SK-N-SH (cell line): ENCODE measurements around the gene ZNF384. TPM values are rescaled to one million over a fixed set of nuclear protein-coding genes. Genes with fewer than 3 reads are reported as not detected.

Source experiments
- CTCF ChIA-PET: fragments of 300-600, 350-600 bp; formaldehyde crosslinking; extraction: SDS; loops from one replicate; lab custom pipeline; 2021; lab: Yijun Ruan, JAX
- POLR2A ChIA-PET: fragments of 350-600 bp; sonication (Branson Sonifier 250); formaldehyde crosslinking; extraction: SDS; loops from one replicate; lab custom pipeline; 2020; ENCODE audit warnings: antibody characterized with exemption, inconsistent platforms; lab: Yijun Ruan, JAX
- DNase-seq: peaks from one replicate; pipeline ENCODE4 v3.0.0; 2012
- H2AFZ ChIP-seq: fragments of 200-600 bp; sonication (generic); 2 replicates; pipeline ENCODE4 v1.8.1; 2016; ENCODE audit warnings: antibody characterized with exemption, mild to moderate bottlenecking, low read depth
- H3F3A ChIP-seq: fragments of 200-600 bp; sonication (generic); replicated peaks from 2 replicates; pipeline ENCODE3; 2016; ENCODE audit warnings: antibody characterized with exemption, mild to moderate bottlenecking; ENCODE audit not compliant: insufficient read depth
- H3K27ac ChIP-seq, 2 experiments: fragments of 200-500 bp in 1 of 2; fragments of 200-600 bp in 1 of 2; sonication (Bioruptor generic) in 1 of 2; sonication (generic), shearing (Covaris generic) in 1 of 2; 2 replicates each; pipeline versions ENCODE4 v1.5.1 to v1.6.1; 2014 to 2016; ENCODE audit warnings: low read depth in 2 of 2, inconsistent platforms in 1 of 2, low read length in 1 of 2, mild to moderate bottlenecking in 1 of 2, mixed read lengths in 1 of 2
- H3K27me3 ChIP-seq: fragments of 200-600 bp; sonication (generic), shearing (Covaris generic); 2 replicates; pipeline ENCODE4 v1.6.1; 2016; ENCODE audit warnings: mixed run types; ENCODE audit not compliant: insufficient read depth
- H3K36me3 ChIP-seq, 2 experiments: fragments of 200-500 bp in 1 of 2; fragments of 200-600 bp in 1 of 2; sonication (Bioruptor generic) in 1 of 2; sonication (generic) in 1 of 2; replicated peaks in 1 of 2; 2 replicates each; pipeline versions ENCODE3 to v1.5.1; 2014 to 2016; ENCODE audit warnings: low read length in 1 of 2, mild to moderate bottlenecking in 1 of 2; ENCODE audit not compliant: insufficient read depth in 2 of 2, control insufficient read depth in 1 of 2
- H3K4me1 ChIP-seq, 2 experiments: fragments of 200-500 bp in 1 of 2; fragments of 200-600 bp in 1 of 2; sonication (Bioruptor generic) in 1 of 2; sonication (generic), shearing (Covaris generic) in 1 of 2; 2 replicates each; pipeline versions ENCODE4 v1.5.1 to v1.6.1; 2014 to 2016; ENCODE audit warnings: low read depth in 1 of 2, low read length in 1 of 2, mixed run types in 1 of 2; ENCODE audit not compliant: insufficient read depth in 2 of 2, control insufficient read depth in 1 of 2
- H3K4me2 ChIP-seq: fragments of 200-600 bp; sonication (generic), shearing (Covaris generic); 2 replicates; pipeline ENCODE4 v1.6.1; 2017; ENCODE audit warnings: mixed run types
- H3K4me3 ChIP-seq, 2 experiments: fragments of 200-500 bp in 1 of 2; fragments of 200-600 bp in 1 of 2; sonication (Bioruptor generic) in 1 of 2; sonication (generic), shearing (Covaris generic) in 1 of 2; 2 replicates each; pipeline versions ENCODE4 v1.5.1 to v1.8.1; 2014 to 2016; ENCODE audit warnings: low read depth in 2 of 2, inconsistent platforms in 1 of 2, low read length in 1 of 2, mild to moderate bottlenecking in 1 of 2, mixed read lengths in 1 of 2, moderate library complexity in 1 of 2
- H3K79me2 ChIP-seq: fragments of 200-600 bp; sonication (generic); 2 replicates; pipeline ENCODE4 v1.8.1; 2017; ENCODE audit warnings: mild to moderate bottlenecking; ENCODE audit not compliant: insufficient read depth
- H3K9ac ChIP-seq: fragments of 200-600 bp; sonication (generic); 2 replicates; pipeline ENCODE4 v1.6.1; 2017; ENCODE audit warnings: mixed run types
- H3K9me2 ChIP-seq: fragments of 200-600 bp; sonication (generic); 2 replicates; pipeline ENCODE4 v1.6.1; 2017; ENCODE audit warnings: mixed run types
- H3K9me3 ChIP-seq: fragments of 200-600 bp; sonication (generic); 2 replicates; pipeline ENCODE4 v1.6.1; 2017; ENCODE audit warnings: mixed run types, mild to moderate bottlenecking, moderate library complexity
- H4K20me1 ChIP-seq: fragments of 200-600 bp; sonication (generic); 2 replicates; pipeline ENCODE4 v1.6.1; 2017; ENCODE audit warnings: mild to moderate bottlenecking, mixed run types; ENCODE audit not compliant: insufficient read depth
- CHD2 ChIP-seq: fragments of 150-350 bp; IDR thresholded peaks from 2 replicates; pipeline ENCODE4 v1.6.1; 2018; ENCODE audit warnings: low read length; ENCODE audit not compliant: partially characterized antibody
- CTCF ChIP-seq: fragments of 200-600 bp; sonication (generic); IDR thresholded peaks from 2 replicates; pipeline ENCODE4 v1.6.1; 2017; ENCODE audit warnings: antibody characterized with exemption, mild to moderate bottlenecking, moderate library complexity
- ELF1 ChIP-seq: IDR thresholded peaks from 2 replicates; pipeline ENCODE4 v1.4.0; 2012
- EP300 ChIP-seq, 2 experiments: IDR thresholded peaks; 2 replicates each; pipeline versions ENCODE4 v1.4.0 to v1.6.1; 2012; ENCODE audit warnings: borderline replicate concordance in 1 of 2, low read depth in 1 of 2, low read length in 1 of 2
- FOSL2 ChIP-seq: IDR thresholded peaks from 2 replicates; pipeline ENCODE4 v1.4.0; 2012; ENCODE audit warnings: low read depth, mild to moderate bottlenecking, moderate library complexity, borderline replicate concordance
- FOXJ3 ChIP-seq: sonication (generic); formaldehyde crosslinking; IDR thresholded peaks from 2 replicates; pipeline ENCODE4 v1.5.1; 2020; ENCODE audit warnings: mild to moderate bottlenecking, missing genetic modification reagents
- FOXM1 ChIP-seq: IDR thresholded peaks from 2 replicates; pipeline ENCODE4 v1.4.0; 2012; ENCODE audit warnings: low read depth, mild to moderate bottlenecking
- GATA2 ChIP-seq: sonication (generic); formaldehyde crosslinking; IDR thresholded peaks from 2 replicates; pipeline ENCODE4 v1.5.0; 2020; ENCODE audit warnings: mild to moderate bottlenecking, missing genetic modification reagents
- MAX ChIP-seq: IDR thresholded peaks from 2 replicates; pipeline ENCODE4 v1.4.0; 2012; ENCODE audit warnings: low read depth
- MEF2A ChIP-seq: IDR thresholded peaks from 2 replicates; pipeline ENCODE4 v1.4.0; 2012; ENCODE audit warnings: low read depth, borderline replicate concordance
- MXI1 ChIP-seq: IDR thresholded peaks from 2 replicates; pipeline ENCODE4 v1.6.1; 2012; ENCODE audit warnings: mild to moderate bottlenecking, low read depth, low read length, improper control_type of control experiment
- NFIC ChIP-seq: IDR thresholded peaks from 2 replicates; pipeline ENCODE4 v1.4.0; 2012; ENCODE audit warnings: borderline replicate concordance
- NRF1 ChIP-seq: IDR thresholded peaks from 2 replicates; pipeline ENCODE4 v1.6.1; 2012; ENCODE audit warnings: low read depth, mild to moderate bottlenecking, low read length
- POLR2AphosphoS5 ChIP-seq: IDR thresholded peaks from 2 replicates; pipeline ENCODE4 v1.6.1; 2012; ENCODE audit warnings: low read depth, low read length
- RAD21 ChIP-seq: IDR thresholded peaks from 2 replicates; pipeline ENCODE4 v1.6.1; 2012; ENCODE audit warnings: mild to moderate bottlenecking, low read length
- RFX5 ChIP-seq: IDR thresholded peaks from 2 replicates; pipeline ENCODE4 v1.6.1; 2012; ENCODE audit warnings: mild to moderate bottlenecking, improper control_type of control experiment, low read length
- RXRA ChIP-seq: IDR thresholded peaks from 2 replicates; pipeline ENCODE4 v1.4.0; 2012; ENCODE audit warnings: low read depth, mild to moderate bottlenecking, borderline replicate concordance
- SIN3A ChIP-seq: IDR thresholded peaks from 2 replicates; pipeline ENCODE4 v1.6.1; 2012; ENCODE audit warnings: low read depth, mild to moderate bottlenecking, low read length, moderate library complexity, borderline replicate concordance
- SMC3 ChIP-seq: IDR thresholded peaks from 2 replicates; pipeline ENCODE4 v1.6.1; 2012; ENCODE audit warnings: low read depth, low read length, improper control_type of control experiment
- TAF1 ChIP-seq: IDR thresholded peaks from 2 replicates; pipeline ENCODE4 v1.6.1; 2012; ENCODE audit warnings: low read depth, mild to moderate bottlenecking, low read length, moderate library complexity, borderline replicate concordance
- TCF12 ChIP-seq: IDR thresholded peaks from 2 replicates; pipeline ENCODE4 v1.4.0; 2012
- USF1 ChIP-seq: IDR thresholded peaks from 2 replicates; pipeline ENCODE4 v1.4.0; 2012; ENCODE audit warnings: low read depth, borderline replicate concordance
- USF2 ChIP-seq: fragments of 150-350 bp; IDR thresholded peaks from 2 replicates; pipeline ENCODE4 v1.6.1; 2017; ENCODE audit warnings: antibody characterized with exemption, low read length, low read depth, borderline replicate concordance
- ZBTB33 ChIP-seq: IDR thresholded peaks from 2 replicates; pipeline ENCODE4 v1.4.0; 2012; ENCODE audit warnings: low read depth, borderline replicate concordance
- WGBS: methylation state at CpG from one replicate; pipeline ENCODE4 v1.1.6; 2017; ENCODE audit warnings: low lambda C conversion rate; 5-methylcytosine and 5-hydroxymethylcytosine counted together
- polyA plus RNA-seq, 3 experiments: library from polyadenylated mRNA; depleted of rRNA; stranded (reverse); fragments of >200 nt; gene quantifications; 2 replicates each; pipeline ENCODE4 v1.2.3, GENCODE V29; 2012

ZNF384 gene
- polyA plus RNA-seq, 1 of the 3 experiments (the other 2 are of a cell fraction): 64.9 TPM

- peaks cover 19 to 49% of the 10 kb centered on the region in 2 experiments for H3K36me3 ChIP-seq
- ChIA-PET CTCF (interaction anchor here (0.7 to 9.5 kb wide), 6 partner anchors 22 to 142 kb away, joined by 3 to 80 read pairs (median 4); partner anchors contain the start of gene MLF2), POLR2A (no interaction called here)
- 99% methylated on average over 7 of the region's 8 CpGs for WGBS
- TF ChIP-seq FOXM1 (no peak), FOSL2 (no peak), ZBTB33 (no peak), NRF1 (no peak), EP300 (IDR thresholded peaks at IDR 0.05; ENCODE audit: borderline replicate concordance in 1 of 2, low read depth in 1 of 2, low read length in 1 of 2) (no peak), RAD21 (no peak), TCF12 (no peak), GATA2 (CRISPR knock-in tag) (no peak), FOXJ3 (CRISPR knock-in tag) (no peak), SMC3 (no peak), MEF2A (no peak), USF2 (no peak), USF1 (no peak), TAF1 (no peak)
- H3K9me2 ChIP-seq: no peaks in the 10 kb centered on the region
- DNase-seq: no peak
- H3F3A ChIP-seq: peaks cover 4% of the 10 kb centered on the region
- H3K27ac ChIP-seq: no peak overlapping the region
- no peak overlapping the region for H2AFZ ChIP-seq
- no peaks in the 10 kb centered on the region for H3K27me3 ChIP-seq
- H3K79me2 ChIP-seq: peaks cover 8% of the 10 kb centered on the region; the same call in 1 of the 2 replicates
- H3K4me3 ChIP-seq: no peak overlapping the region
- H3K9ac ChIP-seq: no peak overlapping the region
- H3K4me1 ChIP-seq: peaks cover 0 to 4% of the 10 kb centered on the region in 2 experiments; a peak in 1 of 4 replicates
- H4K20me1 ChIP-seq: no peaks in the 10 kb centered on the region
- H3K4me2 ChIP-seq: no peak overlapping the region
- H3K9me3 ChIP-seq: no peaks in the 10 kb centered on the region
These were observed 41.0 kb upstream of the ZNF384 start for GRCh38 chr12:6730169-6730568.

GRCh38 chr12:6729186-6729585 lies 40.0 kb upstream of the ZNF384 start:
- Histone ChIP-seq H3K4me2 (no peak overlapping the region), H3K9ac (no peak overlapping the region), H3K4me3 (no peak overlapping the region), H3K27me3 (no peaks in the 10 kb centered on the region), H3K79me2 (peaks cover 17% of the 10 kb centered on the region; the same call in 1 of the 2 replicates), H2AFZ (no peak overlapping the region), H3K27ac (no peak overlapping the region), H4K20me1 (no peaks in the 10 kb centered on the region), H3K9me3 (no peaks in the 10 kb centered on the region), H3K4me1 (peaks cover 0 to 9% of the 10 kb centered on the region in 2 experiments; a peak in 1 of 4 replicates), H3K36me3 (peaks cover 19 to 46% of the 10 kb centered on the region in 2 experiments), H3K9me2 (no peaks in the 10 kb centered on the region), H3F3A (peaks cover 4% of the 10 kb centered on the region)
- DNase-seq: no peak
- ChIA-PET CTCF (interaction anchor here (2.0 to 2.1 kb wide), 2 partner anchors 49 to 96 kb away, joined by 4 to 5 read pairs; no protein-coding TSS in a partner anchor), POLR2A (no interaction called here)
- 99% methylated on average over 12 of the region's 18 CpGs for WGBS
- no peak for TF ChIP-seq GATA2 (CRISPR knock-in tag)
- no peak for TF ChIP-seq CHD2
- TF ChIP-seq RAD21: no peak
- TF ChIP-seq SMC3: no peak
- TF ChIP-seq RXRA: no peak
- TF ChIP-seq SIN3A: no peak
- TF ChIP-seq RFX5: no peak
- TF ChIP-seq CTCF: no peak
- TF ChIP-seq ELF1: no peak
- TF ChIP-seq POLR2AphosphoS5: no peak
- no peak for TF ChIP-seq MAX
- TF ChIP-seq NFIC: no peak
- no peak for TF ChIP-seq MXI1
